ENCODE results near the gene CARD10. TPM values are rescaled to one million over a fixed set of nuclear protein-coding genes. Genes with fewer than 3 reads are reported as not detected.
"Not testable (repeated sequence)": the region's sequence is repeated elsewhere in the genome, so short reads cannot be mapped to it uniquely, and the experiment has no call there.

CARD10 gene
- total RNA-seq, 1 experiment from 2014 or later: 14.6 TPM

DNA sequence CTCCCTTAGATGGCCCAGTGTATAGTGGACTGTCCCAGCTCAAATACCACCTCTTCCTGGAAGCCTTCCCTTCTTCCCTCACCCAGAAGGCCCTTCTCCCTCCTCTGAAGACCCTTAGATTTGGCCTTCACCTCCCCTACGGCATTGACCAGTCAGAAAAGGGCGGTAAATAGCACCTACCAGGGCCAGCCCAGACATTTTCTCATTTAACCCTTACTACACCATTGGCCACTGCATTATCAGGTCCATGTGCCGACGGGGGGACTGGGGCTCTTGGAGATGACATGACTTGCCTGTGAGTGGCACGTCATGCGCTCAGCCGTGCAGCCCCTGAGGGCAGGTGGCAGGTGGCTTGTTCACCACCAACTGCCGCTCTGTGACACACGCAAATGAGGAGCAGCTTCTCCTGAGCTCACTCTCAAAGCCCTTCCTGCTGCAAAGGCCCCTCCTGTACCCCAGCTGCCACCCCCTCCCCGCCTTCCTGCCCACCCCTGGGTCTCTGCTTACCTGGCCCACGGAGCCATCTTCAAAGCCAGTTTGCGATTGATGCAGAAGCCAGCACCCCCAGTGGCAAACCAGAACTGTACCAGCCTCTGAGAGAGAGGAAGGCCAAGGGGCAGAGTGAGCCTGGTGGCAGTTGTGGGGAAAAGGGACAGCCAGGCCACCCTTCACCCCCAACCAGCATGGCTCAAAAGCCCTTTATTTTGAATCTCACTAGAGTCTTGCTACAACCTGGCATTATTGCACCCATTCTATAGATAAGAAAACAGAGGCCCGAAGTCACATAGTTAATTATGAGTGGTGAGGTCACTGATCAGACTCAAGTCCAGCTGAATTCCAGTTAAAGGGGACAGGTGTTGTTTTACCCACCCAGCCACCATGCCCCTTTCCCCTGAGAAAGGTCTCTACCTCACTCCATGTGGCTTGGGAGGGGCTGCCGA lies 42.6 kb downstream of the CARD10 start:
- Histone ChIP-seq H3K4me1 (replicated peaks) (no peaks in the 10 kb centered on the region), H3K9me3 (replicated peaks) (no peaks in the 10 kb centered on the region), H3K27ac (no peak overlapping the region), H3K4me3 (no peak overlapping the region), H3K27me3 (replicated peaks) (peaks cover 25% of the 10 kb centered on the region), H3K36me3 (no peaks in the 10 kb centered on the region)
- DNase-seq (ENCODE audit: low read depth in 1 of 2, low spot score in 2 of 2): no peak

DNA sequence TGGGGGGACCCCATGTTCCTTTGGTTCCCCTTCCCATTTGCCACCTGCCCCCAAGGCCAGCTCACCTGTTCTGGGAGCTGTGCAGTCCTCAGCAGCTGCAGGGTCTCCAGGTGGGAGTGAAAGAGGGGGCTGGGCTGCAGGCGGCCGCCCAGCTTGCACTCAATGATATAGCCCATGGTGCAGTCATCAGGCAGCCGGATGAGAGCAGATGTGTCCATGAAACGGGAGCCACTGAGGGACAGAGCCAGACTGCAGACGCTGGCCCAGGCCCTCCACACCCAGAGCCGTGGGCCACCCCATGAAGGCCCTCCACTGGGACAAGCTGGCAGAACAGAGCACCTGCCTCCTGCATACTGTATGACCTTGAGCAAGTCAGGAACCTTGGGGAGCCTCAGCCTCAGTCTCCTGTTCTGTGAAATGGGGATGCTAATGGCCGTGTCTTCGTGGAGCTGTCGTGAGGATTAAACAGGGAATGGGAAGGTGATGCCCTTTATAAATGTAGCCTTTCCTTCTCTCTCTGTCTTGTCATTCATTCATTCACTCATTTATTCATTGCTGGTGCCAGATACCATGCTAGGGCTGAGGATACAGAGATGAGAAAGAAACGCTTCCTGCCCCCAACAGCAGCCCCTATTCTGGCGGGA lies 44.6 kb downstream of the CARD10 start:
- no peak for DNase-seq (ENCODE audit: low read depth in 1 of 2, low spot score in 2 of 2)
- no peaks in the 10 kb centered on the region for H3K36me3 ChIP-seq
- no peak overlapping the region for H3K4me3 ChIP-seq
- H3K27me3 ChIP-seq (replicated peaks): peaks cover 33% of the 10 kb centered on the region
- no peak overlapping the region for H3K27ac ChIP-seq
- H3K9me3 ChIP-seq (replicated peaks): no peaks in the 10 kb centered on the region
- no peaks in the 10 kb centered on the region for H3K4me1 ChIP-seq (replicated peaks)

DNA sequence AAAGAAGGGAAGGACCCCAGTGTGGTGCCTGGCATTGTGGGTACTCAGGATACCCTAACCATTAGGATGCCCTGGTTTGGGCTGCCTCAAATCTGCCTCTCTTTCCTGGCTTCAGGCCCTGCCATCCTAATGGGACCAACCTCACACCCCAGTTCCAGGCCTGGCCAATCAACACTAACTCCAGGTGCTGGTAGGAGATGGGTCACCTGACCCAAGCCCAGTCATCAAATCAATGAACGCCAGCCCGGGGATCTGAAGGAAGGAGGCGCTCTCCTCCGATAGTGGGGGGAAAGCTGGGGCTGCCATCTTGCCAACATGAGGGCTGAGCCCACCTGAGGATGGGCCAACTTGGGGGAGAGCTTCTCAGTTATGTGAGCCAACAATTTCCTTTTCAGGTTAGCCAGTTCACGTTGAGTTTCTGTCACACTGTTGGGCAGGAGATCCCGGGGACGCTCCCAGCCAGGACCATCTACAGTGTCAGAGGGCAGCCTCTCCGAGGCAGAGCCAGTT lies 45.7 kb downstream of the CARD10 start:
- no peaks in the 10 kb centered on the region for H3K4me1 ChIP-seq (replicated peaks)
- no peaks in the 10 kb centered on the region for H3K9me3 ChIP-seq (replicated peaks)
- no peaks in the 10 kb centered on the region for H3K36me3 ChIP-seq
- no peak overlapping the region for H3K27ac ChIP-seq
- H3K27me3 ChIP-seq (replicated peaks): peaks cover 42% of the 10 kb centered on the region
- H3K4me3 ChIP-seq: no peak overlapping the region
- no peak for DNase-seq (ENCODE audit: low read depth in 1 of 2, low spot score in 2 of 2)

DNA sequence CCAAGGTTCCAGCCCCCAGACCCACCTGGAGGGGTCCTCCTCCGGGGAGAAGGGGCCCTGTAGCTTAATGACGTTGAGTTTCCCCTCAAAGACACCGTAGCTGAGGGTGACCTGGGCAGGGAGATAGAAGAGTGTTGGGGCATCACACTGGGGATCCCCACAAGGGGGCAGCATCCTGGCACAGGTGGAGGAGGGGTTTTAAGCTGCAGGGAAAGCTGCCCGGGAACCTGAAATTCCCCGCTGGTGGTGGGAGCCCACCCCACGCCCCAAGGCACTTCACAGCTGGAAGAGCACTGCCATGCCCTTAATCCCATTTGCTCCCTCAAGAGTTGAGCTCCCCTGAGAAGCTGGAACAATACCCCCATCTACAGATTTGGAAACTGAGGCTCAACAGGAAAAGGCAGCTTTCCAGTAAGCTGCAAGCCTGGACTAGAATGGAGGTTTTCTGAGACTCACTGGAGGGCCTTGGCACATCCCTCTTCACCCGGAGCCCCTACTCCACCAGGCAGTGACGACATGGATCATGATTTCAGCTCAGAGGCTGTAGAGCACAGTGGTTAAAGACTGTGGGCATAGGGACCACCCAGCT lies 46.7 kb downstream of the CARD10 start:
- DNase-seq (ENCODE audit: low read depth in 1 of 2, low spot score in 2 of 2): no peak
- Histone ChIP-seq H3K27me3 (replicated peaks) (peaks cover 36% of the 10 kb centered on the region), H3K4me3 (no peak overlapping the region), H3K27ac (no peak overlapping the region), H3K36me3 (no peaks in the 10 kb centered on the region), H3K9me3 (replicated peaks) (no peaks in the 10 kb centered on the region), H3K4me1 (replicated peaks) (no peaks in the 10 kb centered on the region)

DNA sequence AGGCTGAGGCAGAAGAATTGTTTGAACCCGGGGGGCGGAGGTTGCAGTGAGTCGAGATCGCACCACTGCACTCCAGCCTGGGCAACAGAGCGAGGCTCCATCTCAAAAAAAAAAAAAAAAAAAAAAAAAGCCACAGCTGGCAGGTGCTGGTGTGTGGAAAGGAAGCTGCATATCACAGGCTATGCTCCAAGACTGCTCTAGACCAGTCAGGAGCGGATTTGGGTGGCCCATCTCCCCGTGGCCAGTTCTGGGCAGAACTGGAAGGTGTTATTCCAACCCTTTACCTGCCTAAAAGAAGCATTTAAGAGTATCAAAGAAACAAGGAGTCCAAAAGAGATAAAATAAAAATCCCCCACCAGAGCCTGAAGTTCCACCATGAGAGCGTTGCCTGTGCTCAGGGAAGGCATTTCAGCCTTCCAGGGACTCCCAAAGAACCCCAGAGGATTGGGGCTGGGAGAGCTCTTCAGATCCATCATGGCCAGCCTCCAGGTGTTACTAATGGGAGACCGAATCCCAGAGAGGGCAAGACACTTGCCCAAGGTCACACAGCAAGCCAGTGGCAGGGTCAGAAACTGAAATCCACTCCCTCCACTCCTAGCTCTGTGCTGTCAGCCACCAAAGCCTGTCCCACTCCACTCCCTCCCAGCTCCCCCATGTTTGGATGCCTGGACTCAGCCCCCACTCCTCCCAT lies 47.3 kb downstream of the CARD10 start:
- H3K4me1 ChIP-seq (replicated peaks): no peaks in the 10 kb centered on the region
- DNase-seq (ENCODE audit: low read depth in 1 of 2, low spot score in 2 of 2): no peak
- no peaks in the 10 kb centered on the region for H3K9me3 ChIP-seq (replicated peaks)
- H3K27ac ChIP-seq: no peak overlapping the region
- no peak overlapping the region for H3K4me3 ChIP-seq
- H3K27me3 ChIP-seq (replicated peaks): peaks cover 41% of the 10 kb centered on the region
- no peaks in the 10 kb centered on the region for H3K36me3 ChIP-seq

- Histone ChIP-seq H3K4me3 (no peak overlapping the region), H3K9me3 (replicated peaks) (no peaks in the 10 kb centered on the region), H3K36me3 (no peaks in the 10 kb centered on the region), H3K27me3 (replicated peaks) (peaks cover 41% of the 10 kb centered on the region), H3K4me1 (replicated peaks) (no peaks in the 10 kb centered on the region), H3K27ac (no peak overlapping the region)
- DNase-seq (ENCODE audit: low read depth in 1 of 2, low spot score in 2 of 2): no peak
Observed at GRCh38 chr22:37470087-37470445, 49.1 kb downstream of the CARD10 start.

DNA sequence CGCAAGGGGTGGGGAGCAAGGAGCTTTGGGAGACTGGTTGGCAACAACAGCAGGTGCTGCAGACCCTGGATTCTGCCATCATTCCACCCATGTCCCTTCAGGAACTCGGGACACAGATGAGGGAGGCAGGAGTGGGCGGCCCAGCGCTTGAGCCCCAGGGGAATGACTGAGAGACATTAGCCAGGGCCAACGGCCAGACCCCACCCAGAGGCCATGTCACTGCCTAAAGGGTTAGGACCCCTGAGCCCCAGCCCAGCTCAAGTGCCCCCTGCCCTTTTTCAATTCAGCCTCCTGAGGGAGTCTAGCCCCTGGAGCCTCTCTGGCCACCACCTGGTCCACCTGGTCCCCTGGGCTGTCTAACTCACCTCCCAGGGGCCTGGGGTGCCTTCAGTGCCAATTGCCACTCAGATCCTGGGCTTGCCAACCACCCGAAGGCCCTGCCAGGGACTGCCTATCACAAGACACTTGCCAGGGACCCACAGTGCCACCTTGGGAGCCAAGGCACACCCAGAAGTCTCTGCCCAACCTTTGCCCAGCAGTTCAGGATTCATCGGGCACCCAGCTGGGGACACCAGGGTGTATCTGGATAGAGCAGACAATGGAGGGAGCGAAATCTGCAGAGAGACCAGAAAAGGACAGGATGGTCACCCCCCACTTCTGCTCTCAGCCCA lies 49.7 kb downstream of the CARD10 start:
- H3K4me1 ChIP-seq (replicated peaks): no peaks in the 10 kb centered on the region
- H3K9me3 ChIP-seq (replicated peaks): no peaks in the 10 kb centered on the region
- H3K36me3 ChIP-seq: no peaks in the 10 kb centered on the region
- H3K27me3 ChIP-seq (replicated peaks): peaks cover 41% of the 10 kb centered on the region
- DNase-seq (ENCODE audit: low read depth in 1 of 2, low spot score in 2 of 2): no peak
- no peak overlapping the region for H3K27ac ChIP-seq
- no peak overlapping the region for H3K4me3 ChIP-seq

DNA sequence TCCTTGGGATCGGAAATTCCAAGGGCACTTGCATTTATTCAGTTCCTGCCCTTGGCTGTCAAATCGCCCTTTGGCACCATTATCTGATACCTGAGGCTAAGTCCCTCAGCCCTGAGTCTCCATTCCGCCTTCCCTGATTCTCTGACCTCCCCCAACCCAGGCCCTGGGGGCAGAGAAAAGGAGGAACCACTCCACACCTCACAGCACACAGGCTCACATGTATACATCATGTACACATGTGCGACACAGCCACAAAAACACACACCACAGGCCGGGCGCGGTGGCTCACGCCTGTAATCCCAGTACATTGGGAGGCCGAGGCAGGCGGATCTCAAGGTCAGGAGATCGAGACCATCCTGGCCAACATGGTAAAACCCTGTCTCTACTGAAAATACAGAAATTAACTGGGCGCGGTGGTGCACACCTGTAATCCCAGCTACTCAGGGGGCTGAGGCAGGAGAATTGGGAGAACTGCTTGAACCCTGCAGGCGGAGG lies 51.0 kb downstream of the CARD10 start:
- H3K9me3 ChIP-seq (replicated peaks); H3K4me3 ChIP-seq; H3K27ac ChIP-seq; H3K4me1 ChIP-seq (replicated peaks); H3K36me3 ChIP-seq; DNase-seq (ENCODE audit: low read depth in 1 of 2, low spot score in 2 of 2): not testable (repeated sequence)
- H3K27me3 ChIP-seq (replicated peaks): peaks cover 33% of the 10 kb centered on the region

GRCh38 chr22:37467391-37467955 lies 51.7 kb downstream of the CARD10 start:
- H3K4me3 ChIP-seq: no peak overlapping the region
- DNase-seq (ENCODE audit: low read depth in 1 of 2, low spot score in 2 of 2): no peak
- peaks cover 35% of the 10 kb centered on the region for H3K27me3 ChIP-seq (replicated peaks)
- H3K27ac ChIP-seq: no peak overlapping the region
- no peaks in the 10 kb centered on the region for H3K36me3 ChIP-seq
- 0 out of 2 replicates have a peak, but pooled peaks cover 2% of the 10 kb centered on the region for H3K9me3 ChIP-seq (replicated peaks)
- H3K4me1 ChIP-seq (replicated peaks): no peaks in the 10 kb centered on the region

DNA sequence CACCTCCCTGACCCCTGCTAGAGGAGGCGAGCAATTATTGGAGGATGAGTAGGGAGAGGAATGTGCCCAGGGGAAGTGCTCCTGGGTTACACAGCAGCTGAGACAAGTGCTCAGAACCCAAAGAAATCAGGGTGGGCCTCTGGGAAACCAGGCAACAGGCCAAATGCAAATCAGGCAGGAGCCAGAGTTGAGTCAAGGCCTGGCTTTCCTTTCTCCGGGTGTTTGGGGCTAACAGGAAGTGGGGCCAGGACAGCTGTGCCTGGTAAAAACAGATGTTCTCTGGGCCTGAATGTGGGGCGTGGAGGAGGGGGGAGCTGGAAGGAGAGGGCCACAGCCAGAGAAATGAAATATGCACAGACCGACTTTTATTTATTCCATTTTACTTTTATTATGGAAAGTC lies 55.0 kb downstream of the CARD10 start:
- Histone ChIP-seq H3K9me3 (replicated peaks) (0 out of 2 replicates have a peak, but pooled peaks cover 2% of the 10 kb centered on the region), H3K27me3 (replicated peaks) (peaks cover 17% of the 10 kb centered on the region; the same call in 1 of the 2 replicates), H3K4me1 (replicated peaks) (no peaks in the 10 kb centered on the region), H3K4me3 (no peak overlapping the region), H3K36me3 (no peaks in the 10 kb centered on the region), H3K27ac (no peak overlapping the region)
- peak in 1 of 2 experiments; percentile 29 for DNase-seq (ENCODE audit: low read depth in 1 of 2, low spot score in 2 of 2)

- Histone ChIP-seq H3K4me1 (replicated peaks) (no peaks in the 10 kb centered on the region), H3K27ac (no peak overlapping the region), H3K4me3 (no peak overlapping the region), H3K9me3 (replicated peaks) (0 out of 2 replicates have a peak, but pooled peaks cover 2% of the 10 kb centered on the region), H3K27me3 (replicated peaks) (peaks cover 12% of the 10 kb centered on the region; the same call in 1 of the 2 replicates), H3K36me3 (no peaks in the 10 kb centered on the region)
- no peak for DNase-seq (ENCODE audit: low read depth in 1 of 2, low spot score in 2 of 2)
Observed at GRCh38 chr22:37462983-37463382, 56.2 kb downstream of the CARD10 start.

DNA sequence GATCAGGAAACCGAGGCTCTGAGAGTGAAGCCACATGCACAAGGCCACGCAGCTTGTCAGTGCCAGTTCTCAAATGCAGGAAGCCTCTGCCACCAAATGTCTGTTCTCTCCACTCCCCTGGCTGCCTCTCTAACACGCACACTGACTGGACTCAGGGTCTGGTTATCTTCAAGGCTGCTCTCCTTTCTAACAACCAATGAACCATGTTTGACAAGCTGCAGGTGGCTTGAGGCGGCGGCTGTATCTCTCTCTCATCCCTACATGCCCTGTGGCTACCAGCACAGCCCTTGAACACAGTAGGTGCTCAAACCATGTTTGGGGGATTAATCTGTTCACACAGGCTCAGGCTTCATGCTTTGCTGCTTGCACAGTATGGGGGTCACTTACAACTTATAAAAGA lies 56.8 kb downstream of the CARD10 start:
- peaks cover 11% of the 10 kb centered on the region; the same call in 1 of the 2 replicates for H3K27me3 ChIP-seq (replicated peaks)
- H3K9me3 ChIP-seq (replicated peaks): 0 out of 2 replicates have a peak, but pooled peaks cover 2% of the 10 kb centered on the region
- no peak overlapping the region for H3K4me3 ChIP-seq

More for the DNA sequence above, 56.8 kb downstream of the CARD10 start:
- Histone ChIP-seq H3K4me1 (replicated peaks) (no peaks in the 10 kb centered on the region), H3K36me3 (no peaks in the 10 kb centered on the region), H3K27ac (no peak overlapping the region)
- DNase-seq (ENCODE audit: low read depth in 1 of 2, low spot score in 2 of 2): no peak

Data from SJSA1 (cell line).